Peyer's patch (tissue), 4 donors: ENCODE measurements around the gene COL7A1.

ENCODE experiments used
- CTCF ChIP-seq, 6 experiments: fragments of 450-650 bp in 4 of 6; fragments of 200-600 bp in 2 of 6; sonication (generic) in 1 of 6; IDR thresholded peaks; one replicate each; pipeline ENCODE4 v1.5.1; 2017 to 2019; ENCODE audit warnings: antibody characterized with exemption in 6 of 6, mild to moderate bottlenecking in 3 of 6, moderate library complexity in 1 of 6
- POLR2A ChIP-seq, 2 donors: fragments of 450-650 bp; IDR thresholded peaks; one replicate each; pipeline ENCODE4 v1.5.1; 2017; ENCODE audit warnings: antibody characterized with exemption in 2 of 2, mild to moderate bottlenecking in 2 of 2, moderate library complexity in 2 of 2

- TF ChIP-seq CTCF (IDR thresholded peaks at IDR 0.05) (no peak), POLR2A (IDR thresholded peaks at IDR 0.05) (no peak)
Measured at GRCh38 chr3:48621461-48621869, 26.3 kb upstream of the COL7A1 start, which contains the start of gene TMEM89.
